Choroid plexus epithelial cell (primary cell): Measurements from ENCODE around the gene RBMS3.
A peak's percentile ranks its signal among the peaks of the same experiment; 100 is the strongest.
"Not testable (repeated sequence)": the region's sequence is repeated elsewhere in the genome, so short reads cannot be mapped to it uniquely, and the experiment has no call there.

Experiments
- DNase-seq: peaks from one replicate; pipeline ENCODE4 v3.0.0-alpha.2; 2010; ENCODE audit warnings: low read depth
- H3K4me3 ChIP-seq: 2 replicates; pipeline ENCODE4 v1.5.1; 2011; ENCODE audit warnings: low read depth, mild to moderate bottlenecking, control low read depth, low read length, moderate library complexity
- TF ChIP-seq, protein P1 (sequence below): conservative IDR thresholded peaks from 2 replicates; pipeline ENCODE4 v1.5.1; 2011; ENCODE audit warnings: low read depth, mild to moderate bottlenecking, control low read depth, inconsistent platforms, low read length, moderate library complexity

The RBMS3 gene

DNA sequence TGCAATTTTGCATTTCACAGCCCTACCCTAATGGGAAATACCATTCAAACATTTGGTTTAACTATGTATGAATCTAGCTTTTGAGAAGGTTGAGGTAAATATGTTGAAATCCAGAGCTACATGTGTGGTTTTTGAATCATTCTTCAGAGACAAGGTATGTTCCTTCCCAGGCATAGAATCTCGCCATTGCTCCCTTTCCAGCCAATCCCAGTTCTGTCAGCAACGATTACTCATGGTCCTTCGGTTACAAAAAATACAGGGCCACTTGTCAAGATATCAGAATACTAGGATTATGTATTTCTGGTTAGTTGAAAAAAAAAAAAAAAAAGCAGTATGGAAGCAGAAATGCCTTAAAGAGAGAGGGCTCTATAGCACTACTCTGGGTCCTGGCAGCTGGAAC is 182.4 kb downstream of the RBMS3 start:
- H3K4me3 ChIP-seq: no peak overlapping the region
- DNase-seq: peak; percentile 52
- TF ChIP-seq, protein P1, sequence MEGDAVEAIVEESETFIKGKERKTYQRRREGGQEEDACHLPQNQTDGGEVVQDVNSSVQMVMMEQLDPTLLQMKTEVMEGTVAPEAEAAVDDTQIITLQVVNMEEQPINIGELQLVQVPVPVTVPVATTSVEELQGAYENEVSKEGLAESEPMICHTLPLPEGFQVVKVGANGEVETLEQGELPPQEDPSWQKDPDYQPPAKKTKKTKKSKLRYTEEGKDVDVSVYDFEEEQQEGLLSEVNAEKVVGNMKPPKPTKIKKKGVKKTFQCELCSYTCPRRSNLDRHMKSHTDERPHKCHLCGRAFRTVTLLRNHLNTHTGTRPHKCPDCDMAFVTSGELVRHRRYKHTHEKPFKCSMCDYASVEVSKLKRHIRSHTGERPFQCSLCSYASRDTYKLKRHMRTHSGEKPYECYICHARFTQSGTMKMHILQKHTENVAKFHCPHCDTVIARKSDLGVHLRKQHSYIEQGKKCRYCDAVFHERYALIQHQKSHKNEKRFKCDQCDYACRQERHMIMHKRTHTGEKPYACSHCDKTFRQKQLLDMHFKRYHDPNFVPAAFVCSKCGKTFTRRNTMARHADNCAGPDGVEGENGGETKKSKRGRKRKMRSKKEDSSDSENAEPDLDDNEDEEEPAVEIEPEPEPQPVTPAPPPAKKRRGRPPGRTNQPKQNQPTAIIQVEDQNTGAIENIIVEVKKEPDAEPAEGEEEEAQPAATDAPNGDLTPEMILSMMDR: no peak

DNA sequence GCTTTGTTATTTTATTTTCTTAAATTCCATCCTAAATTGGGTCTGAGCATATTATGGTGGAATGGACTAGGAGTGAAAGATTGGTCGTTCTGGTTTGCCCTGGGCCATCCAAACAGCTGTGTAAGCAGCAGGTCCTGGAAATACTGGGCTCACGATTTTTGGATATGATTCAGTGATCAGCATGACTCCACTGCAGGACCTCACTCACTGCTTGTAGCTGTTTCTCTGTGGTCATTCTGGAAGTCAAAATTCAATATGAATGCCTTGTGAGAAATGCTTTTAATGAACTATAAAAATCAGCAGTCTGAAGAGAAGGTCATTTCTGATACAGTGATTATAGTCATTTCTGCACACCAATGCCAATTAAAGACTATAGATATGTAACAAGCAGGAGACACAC is 185.0 kb downstream of the RBMS3 start:
- peak overlapping the region; percentile 5 for H3K4me3 ChIP-seq
- TF ChIP-seq, protein P1: no peak
- DNase-seq: peak; percentile 96

DNA sequence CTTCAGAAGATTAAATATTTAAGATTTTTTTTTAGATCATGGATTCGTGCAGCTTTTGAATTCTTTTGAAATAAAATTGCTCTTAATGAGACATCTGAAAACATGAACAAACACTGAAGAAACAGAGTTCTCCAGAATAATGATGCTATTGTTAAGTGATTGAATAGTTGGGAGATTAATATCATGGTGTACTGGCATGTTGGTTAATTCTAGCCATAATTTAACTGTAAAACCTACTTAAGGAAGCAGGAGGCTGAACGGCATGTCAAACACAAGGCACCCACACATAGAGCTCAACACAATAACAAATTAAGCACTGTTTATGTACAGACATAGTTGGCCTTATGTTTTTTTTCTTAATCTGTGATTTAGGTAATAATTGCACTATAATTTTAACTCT is 185.6 kb downstream of the RBMS3 start:
- TF ChIP-seq, protein P1: no peak
- H3K4me3 ChIP-seq: no peak overlapping the region

DNA sequence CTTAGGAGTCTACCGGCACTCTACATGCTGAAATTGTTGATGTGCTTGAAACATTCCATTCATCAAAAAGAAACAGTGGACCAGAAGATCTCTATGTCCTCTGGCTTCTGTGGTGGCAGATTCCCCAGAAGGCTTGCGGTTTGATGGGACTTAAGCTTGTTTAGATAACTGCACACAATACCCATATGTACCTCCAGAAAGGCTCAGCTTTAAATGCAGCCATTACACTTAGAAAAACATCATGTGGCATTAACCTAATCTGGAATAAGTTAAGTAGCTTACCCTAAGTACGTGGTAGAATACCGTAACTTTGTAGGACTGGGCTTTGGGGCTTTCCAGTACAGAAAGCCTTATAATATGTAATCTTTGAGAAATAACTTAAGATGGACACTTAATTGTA is 187.3 kb downstream of the RBMS3 start:
- H3K4me3 ChIP-seq: no peak overlapping the region
- TF ChIP-seq, protein P1: no peak

More for the DNA sequence above, 185.6 kb downstream of the RBMS3 start:
- peak; percentile 11 for DNase-seq

DNA sequence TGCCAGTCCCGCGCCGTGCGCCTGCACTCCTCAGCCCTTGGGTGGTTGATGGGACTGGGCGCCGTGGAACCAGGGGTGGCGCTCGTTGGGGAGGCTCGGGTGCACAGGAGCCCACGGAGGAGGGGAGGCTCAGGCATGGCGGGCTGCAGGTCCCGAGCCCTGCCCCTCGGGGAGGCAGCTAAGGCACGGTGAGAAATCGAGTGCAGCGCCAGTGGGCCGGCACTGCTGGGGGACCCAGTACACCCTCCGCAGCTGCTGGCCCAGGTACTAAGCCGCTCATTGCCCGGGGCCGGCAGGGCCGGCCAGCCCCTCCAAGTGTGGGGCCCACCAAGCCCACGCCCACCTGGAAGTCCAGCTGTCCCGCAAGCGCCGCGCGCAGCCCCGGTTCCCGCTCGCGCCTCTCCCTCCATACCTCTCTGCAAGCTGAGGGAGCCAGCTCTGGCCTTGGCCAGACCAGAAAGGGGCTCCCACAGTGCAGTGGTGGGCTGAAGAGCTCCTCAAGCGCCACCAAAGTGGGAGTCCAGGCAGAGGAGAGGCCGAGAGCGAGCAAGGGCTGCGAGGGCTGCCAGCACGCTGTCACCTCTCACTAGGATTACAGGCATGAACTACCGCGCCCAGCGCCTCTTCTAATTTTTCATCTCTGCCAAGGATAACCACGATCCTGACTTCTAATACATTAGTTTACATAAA is 192.8 kb downstream of the RBMS3 start:
- H3K4me3 ChIP-seq, DNase-seq: not testable (repeated sequence)

More for the DNA sequence above, 187.3 kb downstream of the RBMS3 start:
- DNase-seq: peak; percentile 10

DNA sequence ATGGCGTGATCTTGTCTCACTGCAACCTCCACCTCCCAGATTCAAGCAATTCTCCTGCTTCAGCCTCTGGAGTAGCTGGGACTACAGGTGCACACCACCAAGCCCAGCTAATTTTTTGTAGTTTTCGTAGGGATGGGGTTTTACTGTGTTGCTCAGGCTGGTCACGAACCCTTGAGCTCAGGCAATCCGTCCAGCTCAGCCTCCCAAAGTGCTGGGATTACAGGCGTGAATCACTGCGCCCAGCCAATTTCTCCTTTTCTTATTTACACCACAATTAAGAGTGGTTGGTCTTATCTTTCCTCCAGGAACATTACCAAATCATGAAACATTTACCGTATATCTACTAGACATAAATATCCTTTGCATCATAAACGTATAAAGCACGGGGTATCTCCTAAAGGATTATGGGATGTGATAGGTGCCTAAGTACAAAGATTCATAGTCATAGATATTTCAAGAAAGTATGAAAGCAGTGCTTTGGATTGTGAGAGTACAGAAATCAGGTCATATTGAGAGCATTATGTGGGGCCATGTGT is 194.5 kb downstream of the RBMS3 start:
- TF ChIP-seq, protein P1: no peak
- no peak overlapping the region for H3K4me3 ChIP-seq
- DNase-seq: no peak

DNA sequence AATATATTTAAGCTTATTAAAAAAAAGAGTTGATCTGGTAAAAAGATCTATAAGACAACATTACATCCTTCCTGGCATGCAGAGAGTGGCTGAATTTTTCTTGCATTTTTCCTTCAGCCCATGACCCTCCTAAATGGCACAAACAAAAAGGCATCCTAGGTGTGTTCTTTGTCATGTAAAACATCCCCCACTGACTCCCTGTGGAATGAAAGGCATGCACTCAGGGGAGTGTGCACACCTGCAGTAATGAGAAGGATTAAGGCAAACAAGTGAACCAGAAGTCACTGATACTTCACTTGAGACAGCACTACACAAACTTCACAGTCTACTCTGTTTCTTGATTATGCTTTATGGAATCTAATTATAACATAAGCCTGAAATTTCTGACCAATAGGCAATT is 195.0 kb downstream of the RBMS3 start:
- H3K4me3 ChIP-seq: no peak overlapping the region
- DNase-seq: no peak
- TF ChIP-seq, protein P1: no peak
